HUES48 (cell line): ENCODE results near the gene HSDL1.

Source experiments
- H3K27ac ChIP-seq: one replicate; pipeline ENCODE4 v1.7.0; 2013; ENCODE audit warnings: low read depth, low read length, inconsistent platforms
- H3K27me3 ChIP-seq: 2 replicates; pipeline ENCODE4 v1.6.1; 2013; ENCODE audit warnings: mild to moderate bottlenecking, low read length; ENCODE audit not compliant: control insufficient read depth, insufficient read depth
- H3K36me3 ChIP-seq: 2 replicates; pipeline ENCODE4 v1.6.1; 2013; ENCODE audit warnings: low read length; ENCODE audit not compliant: control insufficient read depth, insufficient read depth
- H3K4me1 ChIP-seq: 2 replicates; pipeline ENCODE4 v1.6.1; 2013; ENCODE audit warnings: mild to moderate bottlenecking, low read length; ENCODE audit not compliant: control insufficient read depth, insufficient read depth
- H3K4me3 ChIP-seq: 2 replicates; pipeline ENCODE4 v1.5.1; 2013; ENCODE audit warnings: mild to moderate bottlenecking, low read depth, low read length
- H3K9ac ChIP-seq: 2 replicates; pipeline ENCODE4 v1.6.1; 2013; ENCODE audit warnings: mild to moderate bottlenecking, low read depth, low read length, moderate library complexity
- H3K9me3 ChIP-seq: 2 replicates; pipeline ENCODE4 v1.6.1; 2013; ENCODE audit warnings: low read length; ENCODE audit not compliant: control insufficient read depth, insufficient read depth

Gene HSDL1

GRCh38 chr16:84174396-84174795 lies 29.4 kb upstream of the HSDL1 start:
- H3K27me3 ChIP-seq, result no peaks in the 10 kb centered on the region
- H3K36me3 ChIP-seq, result peaks cover 20% of the 10 kb centered on the region
- no peak overlapping the region for H3K4me3 ChIP-seq
- H3K4me1 ChIP-seq, result no peaks in the 10 kb centered on the region
- no peak overlapping the region for H3K9ac ChIP-seq
- H3K27ac ChIP-seq, result no peak overlapping the region
- no peaks in the 10 kb centered on the region for H3K9me3 ChIP-seq

- H3K4me3 ChIP-seq, result no peak overlapping the region
- H3K36me3 ChIP-seq, result no peaks in the 10 kb centered on the region
- H3K9ac ChIP-seq, result no peak overlapping the region
- H3K27me3 ChIP-seq, result no peaks in the 10 kb centered on the region
- H3K9me3 ChIP-seq, result no peaks in the 10 kb centered on the region
- H3K27ac ChIP-seq, result no peak overlapping the region
- peaks cover 3% of the 10 kb centered on the region; the same call in 1 of the 2 replicates for H3K4me1 ChIP-seq
These were observed 24.9 kb upstream of the HSDL1 start for GRCh38 chr16:84169765-84170310.

GRCh38 chr16:84166796-84167695 lies 22.1 kb upstream of the HSDL1 start:
- H3K9ac ChIP-seq, result no peak overlapping the region
- H3K9me3 ChIP-seq, result no peaks in the 10 kb centered on the region

GRCh38 chr16:84165746-84166145 lies 20.8 kb upstream of the HSDL1 start:
- H3K36me3 ChIP-seq, result no peaks in the 10 kb centered on the region
- H3K9me3 ChIP-seq, result no peaks in the 10 kb centered on the region
- peaks cover 3% of the 10 kb centered on the region; the same call in 1 of the 2 replicates for H3K4me1 ChIP-seq
- H3K9ac ChIP-seq, result no peak overlapping the region
- H3K27me3 ChIP-seq, result peaks cover 4% of the 10 kb centered on the region; the same call in 1 of the 2 replicates
- no peak overlapping the region for H3K4me3 ChIP-seq
- no peak overlapping the region for H3K27ac ChIP-seq

More at GRCh38 chr16:84166796-84167695, 22.1 kb upstream of the HSDL1 start:
- Histone ChIP-seq H3K27ac (no peak overlapping the region), H3K27me3 (peaks cover 4% of the 10 kb centered on the region; the same call in 1 of the 2 replicates), H3K4me3 (no peak overlapping the region), H3K4me1 (peaks cover 3% of the 10 kb centered on the region; the same call in 1 of the 2 replicates), H3K36me3 (no peaks in the 10 kb centered on the region)

- Histone ChIP-seq H3K27me3 (peaks cover 4% of the 10 kb centered on the region; the same call in 1 of the 2 replicates), H3K9ac (no peak overlapping the region), H3K27ac (no peak overlapping the region), H3K36me3 (no peaks in the 10 kb centered on the region), H3K9me3 (no peaks in the 10 kb centered on the region), H3K4me1 (no peaks in the 10 kb centered on the region), H3K4me3 (no peak overlapping the region)
These were observed 16.8 kb upstream of the HSDL1 start for GRCh38 chr16:84161801-84162200.

GRCh38 chr16:84161037-84161436 lies 16.1 kb upstream of the HSDL1 start:
- Histone ChIP-seq H3K27me3 (peaks cover 4% of the 10 kb centered on the region; the same call in 1 of the 2 replicates), H3K9me3 (no peaks in the 10 kb centered on the region), H3K4me3 (no peak overlapping the region), H3K36me3 (no peaks in the 10 kb centered on the region), H3K4me1 (no peaks in the 10 kb centered on the region), H3K9ac (no peak overlapping the region), H3K27ac (no peak overlapping the region)

- Histone ChIP-seq H3K27me3 (peaks cover 4% of the 10 kb centered on the region; the same call in 1 of the 2 replicates), H3K4me1 (no peaks in the 10 kb centered on the region), H3K4me3 (no peak overlapping the region), H3K9ac (no peak overlapping the region), H3K9me3 (no peaks in the 10 kb centered on the region), H3K36me3 (no peaks in the 10 kb centered on the region), H3K27ac (no peak overlapping the region)
These were observed 14.8 kb upstream of the HSDL1 start for GRCh38 chr16:84159800-84160199.

- Histone ChIP-seq H3K27ac (no peak overlapping the region), H3K4me3 (no peak overlapping the region), H3K4me1 (no peaks in the 10 kb centered on the region), H3K27me3 (no peaks in the 10 kb centered on the region; the same call in 1 of the 2 replicates), H3K36me3 (no peaks in the 10 kb centered on the region), H3K9me3 (no peaks in the 10 kb centered on the region), H3K9ac (no peak overlapping the region)
These were observed 14.0 kb upstream of the HSDL1 start for GRCh38 chr16:84159007-84159406.

GRCh38 chr16:84156342-84156784 lies 11.4 kb upstream of the HSDL1 start:
- H3K27ac ChIP-seq, result no peak overlapping the region
- no peaks in the 10 kb centered on the region for H3K4me1 ChIP-seq
- H3K4me3 ChIP-seq, result no peak overlapping the region
- no peak overlapping the region for H3K9ac ChIP-seq
- H3K27me3 ChIP-seq, result no peaks in the 10 kb centered on the region; the same call in 1 of the 2 replicates
- no peaks in the 10 kb centered on the region for H3K36me3 ChIP-seq
- H3K9me3 ChIP-seq, result no peaks in the 10 kb centered on the region

- Histone ChIP-seq H3K4me1 (no peaks in the 10 kb centered on the region), H3K9me3 (no peaks in the 10 kb centered on the region), H3K27ac (no peak overlapping the region), H3K36me3 (no peaks in the 10 kb centered on the region), H3K9ac (no peak overlapping the region), H3K4me3 (no peak overlapping the region), H3K27me3 (no peaks in the 10 kb centered on the region; the same call in 1 of the 2 replicates)
These were observed 10.8 kb upstream of the HSDL1 start for GRCh38 chr16:84155771-84156170.

GRCh38 chr16:84155226-84155625 lies 10.2 kb upstream of the HSDL1 start:
- no peak overlapping the region for H3K27ac ChIP-seq
- H3K9me3 ChIP-seq, result no peaks in the 10 kb centered on the region
- no peaks in the 10 kb centered on the region for H3K36me3 ChIP-seq
- no peak overlapping the region for H3K4me3 ChIP-seq
- H3K9ac ChIP-seq, result no peak overlapping the region
- no peaks in the 10 kb centered on the region for H3K4me1 ChIP-seq
- H3K27me3 ChIP-seq, result no peaks in the 10 kb centered on the region; the same call in 1 of the 2 replicates
